Neuronal stem cell (in vitro differentiated cells): ENCODE results near the gene MYLK4.

Experiments used
- DNase-seq: peaks from one replicate; pipeline ENCODE4 v3.0.0-alpha.2; 2013; ENCODE audit warnings: low spot score
- H2AFZ ChIP-seq: one replicate; pipeline ENCODE4 v1.6.1; 2013; ENCODE audit warnings: mild to moderate bottlenecking, low read length, inconsistent platforms
- H2AK5ac ChIP-seq: 2 replicates; pipeline ENCODE4 v1.6.1; 2013; ENCODE audit warnings: low read depth, mild to moderate bottlenecking, inconsistent platforms, low read length, moderate library complexity, mixed read lengths
- H2BK120ac ChIP-seq: 2 replicates; pipeline ENCODE4 v1.6.1; 2013; ENCODE audit warnings: low read depth, mild to moderate bottlenecking, inconsistent platforms, low read length, moderate library complexity, mixed read lengths
- H2BK12ac ChIP-seq: one replicate; pipeline ENCODE4 v1.6.1; 2013; ENCODE audit warnings: low read length, inconsistent platforms
- H2BK15ac ChIP-seq: 2 replicates; pipeline ENCODE4 v1.6.1; 2013; ENCODE audit warnings: mild to moderate bottlenecking, low read length, inconsistent platforms, mixed read lengths
- H2BK5ac ChIP-seq: one replicate; pipeline ENCODE4 v1.6.1; 2013; ENCODE audit warnings: inconsistent platforms, mild to moderate bottlenecking, low read length, moderate library complexity
- H3K14ac ChIP-seq: one replicate; pipeline ENCODE4 v1.6.1; 2013; ENCODE audit warnings: low read length, inconsistent platforms
- H3K18ac ChIP-seq: 2 replicates; pipeline ENCODE4 v1.6.1; 2013; ENCODE audit warnings: low read length, inconsistent platforms
- H3K23ac ChIP-seq: 2 replicates; pipeline ENCODE4 v1.6.1; 2013; ENCODE audit warnings: low read depth, mild to moderate bottlenecking, mixed read lengths, low read length, inconsistent platforms; ENCODE audit not compliant: poor library complexity
- H3K27ac ChIP-seq: replicated peaks from 3 replicates; pipeline ENCODE4 v1.5.1; 2013; ENCODE audit warnings: low read length, inconsistent platforms
- H3K27me3 ChIP-seq, 3 experiments: 2 replicates each; pipeline ENCODE4 v1.6.1; 2013; ENCODE audit warnings: low read length in 3 of 3, mild to moderate bottlenecking in 2 of 3, inconsistent platforms in 1 of 3, low read depth in 1 of 3, mixed read lengths in 1 of 3, moderate library complexity in 1 of 3; ENCODE audit not compliant: control insufficient read depth in 3 of 3, insufficient read depth in 3 of 3
- H3K36me3 ChIP-seq, 2 donors: replicated peaks in 1 of 2; 2 replicates each; pipeline ENCODE4 v1.6.1; 2013; ENCODE audit warnings: low read length in 2 of 2; ENCODE audit not compliant: control insufficient read depth in 2 of 2, insufficient read depth in 2 of 2
- H3K4ac ChIP-seq: 2 replicates; pipeline ENCODE4 v1.6.1; 2013; ENCODE audit warnings: inconsistent platforms, mild to moderate bottlenecking, low read length, moderate library complexity
- H3K4me1 ChIP-seq, 2 donors: 1 replicate in 1 of 2; 2 replicates in 1 of 2; pipeline ENCODE4 v1.6.1; 2013; ENCODE audit warnings: low read length in 2 of 2, low read depth in 1 of 2; ENCODE audit not compliant: control insufficient read depth in 2 of 2, insufficient read depth in 1 of 2
- H3K4me2 ChIP-seq: one replicate; pipeline ENCODE4 v1.6.1; 2013; ENCODE audit warnings: mild to moderate bottlenecking, low read length, inconsistent platforms; ENCODE audit not compliant: insufficient read depth, poor library complexity, severe bottlenecking
- H3K4me3 ChIP-seq, 2 donors: 2 replicates each; pipeline ENCODE4 v1.5.1; 2013; ENCODE audit warnings: low read length in 2 of 2, mild to moderate bottlenecking in 2 of 2, inconsistent platforms in 1 of 2, moderate library complexity in 1 of 2
- H3K79me1 ChIP-seq: one replicate; pipeline ENCODE4 v1.6.1; 2013; ENCODE audit warnings: low read depth, mild to moderate bottlenecking, inconsistent platforms, low read length, moderate library complexity
- H3K9ac ChIP-seq: one replicate; pipeline ENCODE4 v1.6.1; 2013; ENCODE audit warnings: mild to moderate bottlenecking, low read depth, low read length, inconsistent platforms; ENCODE audit not compliant: poor library complexity
- H3K9me3 ChIP-seq, 2 donors: replicated peaks in 1 of 2; 2 replicates each; pipeline versions ENCODE3 to v1.6.1; 2013; ENCODE audit warnings: low read length in 2 of 2, mild to moderate bottlenecking in 2 of 2, inconsistent platforms in 1 of 2, low read depth in 1 of 2, mixed read lengths in 1 of 2, moderate library complexity in 1 of 2; ENCODE audit not compliant: control insufficient read depth in 2 of 2, insufficient read depth in 1 of 2
- H4K8ac ChIP-seq: one replicate; pipeline ENCODE4 v1.6.1; 2013; ENCODE audit warnings: low read depth, mild to moderate bottlenecking, inconsistent platforms, low read length, moderate library complexity
- H4K91ac ChIP-seq: one replicate; pipeline ENCODE4 v1.6.1; 2013; ENCODE audit warnings: low read length, low read depth, mild to moderate bottlenecking, inconsistent platforms; ENCODE audit not compliant: poor library complexity
- WGBS, 2 donors: extraction: QIAGEN DNeasy Blood & Tissue Kit; methylation state at CpG; one replicate each; pipeline ENCODE4 v1.1.7; 2013; ENCODE audit warnings: missing lambda C conversion rate in 2 of 2, mixed read lengths in 1 of 2; ENCODE audit not compliant: insufficient read length in 2 of 2, insufficient replicate concordance in 1 of 2; ENCODE audit errors: extremely low coverage in 2 of 2; 5-methylcytosine and 5-hydroxymethylcytosine counted together

Gene MYLK4

DNA sequence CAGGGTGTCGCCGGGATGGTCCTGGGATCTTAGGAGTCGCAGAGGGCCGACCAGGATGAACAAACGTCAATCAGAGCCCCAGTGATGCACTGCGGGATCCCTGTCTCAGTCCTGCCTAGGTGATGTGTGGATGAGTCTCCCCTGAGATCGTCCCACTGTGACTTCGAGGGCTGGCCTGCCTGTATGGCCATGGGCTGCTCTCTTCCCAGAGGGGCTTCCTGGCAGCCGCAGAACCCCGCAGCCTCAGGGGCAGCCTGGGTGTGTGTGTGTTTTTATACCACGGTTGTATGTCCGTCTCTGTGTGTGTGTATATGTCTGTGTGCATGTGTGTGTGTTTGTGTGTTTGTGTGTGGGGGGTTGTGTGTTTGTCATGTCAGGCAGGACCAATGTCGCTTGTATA lies 111.6 kb downstream of the MYLK4 start:
- Histone ChIP-seq H2BK12ac (peak overlapping the region; percentile 46), H3K4me3 (no peak overlapping the region), H3K4me1 (peaks cover 0 to 3% of the 10 kb centered on the region in 2 donors), H3K9ac (no peak overlapping the region), H3K18ac (peak overlapping the region; percentile 33), H2BK120ac (no peak overlapping the region), H3K9me3 (peaks cover 0 to 2% of the 10 kb centered on the region in 2 donors), H2BK15ac (no peak overlapping the region), H2BK5ac (no peak overlapping the region), H3K79me1 (no peaks in the 10 kb centered on the region), H3K27ac (no peak overlapping the region), H3K36me3 (no peaks in the 10 kb centered on the region), H4K8ac (peak overlapping the region; percentile 77), H2AFZ (no peak overlapping the region), H3K27me3 (peaks cover 0 to 23% (median 0%) of the 10 kb centered on the region in 3 experiments), H2AK5ac (peak overlapping the region; percentile 48), H3K14ac (no peak overlapping the region), H3K4ac (no peak overlapping the region), H3K4me2 (no peak overlapping the region), H3K23ac (peak overlapping the region; percentile 52), H4K91ac (no peak overlapping the region)
- WGBS, 2 donors: no CpG with 5 or more reads among the region's 13 CpGs
- no peak for DNase-seq

DNA sequence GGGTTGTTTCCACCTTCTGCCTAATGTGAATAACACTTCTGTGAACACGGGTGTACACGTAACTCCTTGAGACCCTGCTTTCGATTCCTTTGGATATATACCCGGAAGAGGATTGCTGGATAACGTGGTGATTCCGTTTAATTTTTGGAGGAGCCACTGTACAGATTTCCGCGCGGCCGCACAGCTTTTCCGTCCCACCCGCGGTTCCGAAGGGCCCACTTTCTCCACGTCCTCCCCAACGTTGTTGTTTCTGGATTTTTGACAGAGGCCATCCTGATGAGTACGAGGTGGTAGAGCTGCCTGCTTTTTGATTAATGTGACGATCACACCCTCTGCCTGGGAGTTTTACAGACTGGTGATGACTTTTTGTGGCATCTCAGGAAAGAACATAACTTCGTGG lies 114.0 kb downstream of the MYLK4 start:
- peaks cover 0 to 5% of the 10 kb centered on the region in 2 donors for H3K4me1 ChIP-seq
- H2AFZ ChIP-seq: no peak overlapping the region
- no peak for DNase-seq
- no peak overlapping the region for H2BK5ac ChIP-seq
- no peak overlapping the region for H2BK12ac ChIP-seq
- no peak overlapping the region for H3K27ac ChIP-seq
- H3K4ac ChIP-seq: no peak overlapping the region
- H3K18ac ChIP-seq: no peak overlapping the region
- no peak overlapping the region for H3K23ac ChIP-seq
- H2BK120ac ChIP-seq: no peak overlapping the region
- no peak overlapping the region for H4K8ac ChIP-seq
- WGBS, 2 donors: no CpG with 5 or more reads among the region's 19 CpGs
- H3K36me3 ChIP-seq: no peaks in the 10 kb centered on the region
- H4K91ac ChIP-seq: no peak overlapping the region
- H3K4me3 ChIP-seq: no peak overlapping the region
- H3K4me2 ChIP-seq: no peak overlapping the region
- no peak overlapping the region for H2BK15ac ChIP-seq
- no peak overlapping the region for H3K9ac ChIP-seq
- H3K14ac ChIP-seq: no peak overlapping the region
- H3K27me3 ChIP-seq: peaks cover 0 to 20% (median 0%) of the 10 kb centered on the region in 3 experiments
- no peaks in the 10 kb centered on the region for H3K9me3 ChIP-seq
- H3K79me1 ChIP-seq: no peaks in the 10 kb centered on the region
- H2AK5ac ChIP-seq: no peak overlapping the region

DNA sequence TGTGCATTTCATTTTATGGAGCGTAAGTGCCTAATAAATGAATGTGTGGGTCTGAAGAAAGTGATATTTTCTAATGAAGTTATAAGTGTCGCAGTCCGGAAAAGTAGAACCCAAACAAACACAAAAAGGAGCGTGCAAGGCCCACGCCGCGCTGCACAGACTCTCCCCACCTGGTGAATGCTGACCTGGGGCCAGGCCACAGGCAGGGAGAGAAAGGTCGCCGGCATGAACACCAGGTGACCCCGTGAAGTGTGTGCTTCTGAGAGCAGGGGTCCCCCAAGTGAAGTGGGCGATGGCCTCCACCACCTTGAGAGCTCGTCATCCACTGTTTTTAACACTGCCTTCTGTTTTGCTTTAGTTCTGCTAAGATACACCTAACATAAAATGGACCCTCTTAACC lies 114.8 kb downstream of the MYLK4 start:
- Histone ChIP-seq H3K27me3 (peaks cover 0 to 17% (median 0%) of the 10 kb centered on the region in 3 experiments), H3K23ac (no peak overlapping the region), H2AFZ (no peak overlapping the region), H3K27ac (no peak overlapping the region), H3K4me1 (peaks cover 0 to 3% of the 10 kb centered on the region in 2 donors), H4K8ac (no peak overlapping the region), H2BK15ac (no peak overlapping the region), H3K4me3 (no peak overlapping the region), H2AK5ac (no peak overlapping the region), H3K4me2 (no peak overlapping the region), H3K4ac (no peak overlapping the region), H4K91ac (no peak overlapping the region), H3K79me1 (no peaks in the 10 kb centered on the region), H3K9me3 (no peaks in the 10 kb centered on the region), H3K36me3 (no peaks in the 10 kb centered on the region), H3K9ac (no peak overlapping the region), H3K14ac (no peak overlapping the region), H2BK5ac (no peak overlapping the region), H2BK12ac (no peak overlapping the region), H3K18ac (no peak overlapping the region), H2BK120ac (no peak overlapping the region)
- DNase-seq: no peak
- WGBS, 2 donors: no CpG with 5 or more reads among the region's 12 CpGs

DNA sequence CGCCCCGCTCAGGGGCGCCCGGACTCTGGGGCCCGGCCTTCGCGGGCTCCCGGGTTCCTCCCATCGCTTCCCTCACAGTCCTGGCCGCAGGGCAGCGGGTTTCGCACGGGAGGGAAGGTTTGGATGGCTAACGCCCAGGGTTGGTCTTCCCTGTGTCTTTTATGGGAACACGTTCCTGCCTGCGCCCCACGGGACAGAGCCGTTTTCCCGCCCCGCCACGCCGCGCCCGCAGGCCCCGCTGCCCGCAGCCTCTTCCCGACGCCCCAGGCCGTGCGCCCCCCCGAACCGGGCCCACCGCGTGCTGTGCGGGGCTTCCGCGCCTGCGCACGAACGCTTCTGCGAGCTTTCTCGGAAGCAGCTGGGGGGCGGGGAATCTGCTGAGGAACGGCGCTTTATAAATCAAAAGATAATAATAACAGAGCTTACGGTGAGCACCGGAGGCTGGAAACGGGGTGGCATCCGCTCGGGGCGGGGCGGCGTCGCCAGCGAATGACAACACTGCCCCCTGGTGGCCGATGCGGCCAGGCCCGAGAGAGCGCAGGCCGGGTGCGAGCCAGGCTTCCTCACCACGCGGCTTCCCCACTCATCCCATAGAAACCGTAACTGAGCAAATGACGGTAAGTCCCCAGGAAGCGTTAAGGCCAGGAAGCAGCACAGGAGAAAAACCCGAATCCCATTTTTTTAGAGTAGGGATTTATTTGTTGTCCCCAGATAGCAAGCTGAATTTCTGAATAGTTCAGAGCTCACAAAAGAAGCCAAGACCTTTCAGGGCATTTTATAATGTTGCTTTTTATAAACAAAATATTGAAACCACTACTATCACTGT lies 116.4 kb downstream of the MYLK4 start:
- H3K18ac ChIP-seq: peak overlapping the region; percentile 92
- H2BK120ac ChIP-seq: no peak overlapping the region
- H3K9ac ChIP-seq: no peak overlapping the region
- H4K8ac ChIP-seq: no peak overlapping the region
- H3K9me3 ChIP-seq: no peaks in the 10 kb centered on the region
- peak overlapping the region; percentile 40 to 71 for H3K4me3 ChIP-seq
- peak overlapping the region; percentile 71 for H3K4me2 ChIP-seq
- peak overlapping the region; percentile 98 for H2AFZ ChIP-seq
- peak; percentile 77 for DNase-seq
- peak overlapping the region; percentile 81 for H3K4ac ChIP-seq
- H2AK5ac ChIP-seq: no peak overlapping the region
- peak overlapping the region; percentile 62 for H3K23ac ChIP-seq
- H2BK15ac ChIP-seq: no peak overlapping the region
- no CpG with 5 or more reads among the region's 67 CpGs for WGBS, 2 donors
- H4K91ac ChIP-seq: no peak overlapping the region
- H3K4me1 ChIP-seq: peaks cover 0 to 2% of the 10 kb centered on the region in 2 donors
- H3K79me1 ChIP-seq: no peaks in the 10 kb centered on the region
- no peak overlapping the region for H2BK12ac ChIP-seq
- H3K14ac ChIP-seq: peak overlapping the region; percentile 40
- no peak overlapping the region for H2BK5ac ChIP-seq
- no peaks in the 10 kb centered on the region for H3K36me3 ChIP-seq
- H3K27ac ChIP-seq: no peak overlapping the region
- H3K27me3 ChIP-seq: peaks cover 0 to 17% (median 0%) of the 10 kb centered on the region in 3 experiments
